ENCODE measurements around the gene CDK19. TPM values are rescaled to one million over a fixed set of nuclear protein-coding genes. Genes with fewer than 3 reads are reported as not detected.

The CDK19 gene
- total RNA-seq, 3 donors from 2014 or later (not counting 1 experiment from before 2014, with no cell fraction given) = 21.2 to 30.8 (median 25.9) TPM

DNA sequence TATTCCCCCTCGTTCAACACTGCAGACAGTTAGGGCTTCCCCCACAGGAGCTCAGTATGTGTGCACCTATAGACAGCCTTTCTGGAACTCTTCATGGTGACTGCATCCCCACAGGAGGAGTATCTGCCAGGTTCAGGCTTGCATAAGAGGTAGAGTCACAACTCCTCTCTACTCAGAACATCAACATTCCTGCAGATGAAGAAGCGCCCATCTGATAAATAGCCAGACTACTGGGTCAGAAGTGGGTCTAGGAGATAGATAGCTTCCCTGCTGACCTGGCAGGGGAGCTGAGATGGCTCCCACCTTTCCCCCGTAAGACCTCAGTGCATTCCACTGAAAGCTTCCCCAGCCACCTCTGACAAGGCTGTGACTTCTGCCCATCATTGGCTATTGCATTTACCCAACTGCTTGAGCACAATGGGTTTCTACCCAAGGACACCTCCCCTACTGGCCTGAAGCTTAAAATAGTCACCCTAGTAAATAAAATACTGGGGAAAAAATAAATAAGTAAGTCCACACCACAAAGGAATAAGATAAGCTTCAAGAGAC lies 125.1 kb downstream of the CDK19 start:
- no peaks in the 10 kb centered on the region for H3K36me3 ChIP-seq (ENCODE audit: control insufficient read depth, insufficient read depth, low read length)
- no peaks in the 10 kb centered on the region for H3K9me3 ChIP-seq (ENCODE audit: control insufficient read depth, insufficient read depth, low read length)
- H3K27me3 ChIP-seq (ENCODE audit: control insufficient read depth, insufficient read depth, low read length) = no peaks in the 10 kb centered on the region
- Mint-ChIP-seq H3K4me1 (peaks cover 29 to 42% of the 10 kb centered on the region in 2 donors), H3K27me3 (ENCODE audit: low read depth in 2 of 2) (no peaks in the 10 kb centered on the region), H3K36me3 (no peaks in the 10 kb centered on the region), H3K9me3 (no peaks in the 10 kb centered on the region), H3K4me3 (no peak overlapping the region), H3K27ac (peak overlapping the region; percentile 31 to 83)
- ATAC-seq (no peak), DNase-seq (no peak)
- 93% methylated on average over 2 of the region's 3 CpGs for WGBS (ENCODE audit: insufficient coverage)
- TF ChIP-seq, protein P1, sequence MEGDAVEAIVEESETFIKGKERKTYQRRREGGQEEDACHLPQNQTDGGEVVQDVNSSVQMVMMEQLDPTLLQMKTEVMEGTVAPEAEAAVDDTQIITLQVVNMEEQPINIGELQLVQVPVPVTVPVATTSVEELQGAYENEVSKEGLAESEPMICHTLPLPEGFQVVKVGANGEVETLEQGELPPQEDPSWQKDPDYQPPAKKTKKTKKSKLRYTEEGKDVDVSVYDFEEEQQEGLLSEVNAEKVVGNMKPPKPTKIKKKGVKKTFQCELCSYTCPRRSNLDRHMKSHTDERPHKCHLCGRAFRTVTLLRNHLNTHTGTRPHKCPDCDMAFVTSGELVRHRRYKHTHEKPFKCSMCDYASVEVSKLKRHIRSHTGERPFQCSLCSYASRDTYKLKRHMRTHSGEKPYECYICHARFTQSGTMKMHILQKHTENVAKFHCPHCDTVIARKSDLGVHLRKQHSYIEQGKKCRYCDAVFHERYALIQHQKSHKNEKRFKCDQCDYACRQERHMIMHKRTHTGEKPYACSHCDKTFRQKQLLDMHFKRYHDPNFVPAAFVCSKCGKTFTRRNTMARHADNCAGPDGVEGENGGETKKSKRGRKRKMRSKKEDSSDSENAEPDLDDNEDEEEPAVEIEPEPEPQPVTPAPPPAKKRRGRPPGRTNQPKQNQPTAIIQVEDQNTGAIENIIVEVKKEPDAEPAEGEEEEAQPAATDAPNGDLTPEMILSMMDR (IDR thresholded peaks at IDR 0.05) = no peak
- H3K4me1 ChIP-seq (ENCODE audit: control insufficient read depth, insufficient read depth, low read length) = peaks cover 28% of the 10 kb centered on the region
- no peak overlapping the region for H3K27ac ChIP-seq (ENCODE audit: low read length)
- no peak overlapping the region for H3K4me3 ChIP-seq (ENCODE audit: low read length)
- intact Hi-C loops (cut with micrococcal nuclease) = no loop called here

DNA sequence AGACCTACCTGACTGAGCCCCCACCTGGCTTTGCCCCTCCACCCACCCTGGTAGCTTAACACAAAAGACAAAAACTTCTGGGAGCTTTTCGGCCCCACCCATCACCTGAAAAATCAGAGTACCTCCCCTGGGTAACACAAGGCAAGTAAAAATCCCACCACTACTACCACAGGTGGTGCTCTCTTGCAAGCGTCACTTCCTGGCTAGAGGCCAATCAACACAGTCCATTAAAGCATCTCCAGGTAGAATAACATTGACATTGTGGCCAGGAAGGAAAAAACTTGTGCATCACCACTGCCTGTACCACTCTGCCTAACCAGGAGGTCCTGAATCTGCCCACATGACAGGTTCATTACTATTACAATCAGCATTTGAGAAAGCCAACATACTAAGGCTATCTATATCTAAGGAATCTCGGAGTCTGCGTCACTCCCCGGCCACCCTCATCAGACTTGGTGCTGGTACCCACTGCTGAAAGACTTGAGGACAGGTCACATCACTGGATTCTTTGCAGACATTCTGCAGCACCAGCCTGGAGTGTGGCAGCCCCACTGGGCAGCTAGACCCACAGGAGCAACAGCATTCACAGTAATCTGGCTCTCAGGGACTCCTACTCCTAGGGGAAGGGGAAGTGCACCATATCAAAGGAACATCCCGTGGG lies 125.9 kb downstream of the CDK19 start:
- no peak overlapping the region for H3K27ac ChIP-seq (ENCODE audit: low read length)
- no peaks in the 10 kb centered on the region for H3K36me3 Mint-ChIP-seq
- TF ChIP-seq, protein P1 (IDR thresholded peaks at IDR 0.05) = no peak
- 81% methylated on average over 6 of the region's 6 CpGs for WGBS (ENCODE audit: insufficient coverage)
- ATAC-seq (peak; percentile 41 to 63 (median 61)), DNase-seq (peak in 1 of 2 donors; percentile 48)
- H3K27me3 ChIP-seq (ENCODE audit: control insufficient read depth, insufficient read depth, low read length) = no peaks in the 10 kb centered on the region
- peak overlapping the region; percentile 83 to 88 for H3K27ac Mint-ChIP-seq
- H3K9me3 ChIP-seq (ENCODE audit: control insufficient read depth, insufficient read depth, low read length) = no peaks in the 10 kb centered on the region
- H3K36me3 ChIP-seq (ENCODE audit: control insufficient read depth, insufficient read depth, low read length) = no peaks in the 10 kb centered on the region
- no peak overlapping the region for H3K4me3 Mint-ChIP-seq
- no peaks in the 10 kb centered on the region for H3K27me3 Mint-ChIP-seq (ENCODE audit: low read depth in 2 of 2)
- H3K4me3 ChIP-seq (ENCODE audit: low read length) = no peak overlapping the region
- no peaks in the 10 kb centered on the region for H3K9me3 Mint-ChIP-seq
- intact Hi-C loops (cut with micrococcal nuclease) = no loop called here
- peaks cover 28% of the 10 kb centered on the region for H3K4me1 ChIP-seq (ENCODE audit: control insufficient read depth, insufficient read depth, low read length)
- H3K4me1 Mint-ChIP-seq = peaks cover 29 to 41% of the 10 kb centered on the region in 2 donors

DNA sequence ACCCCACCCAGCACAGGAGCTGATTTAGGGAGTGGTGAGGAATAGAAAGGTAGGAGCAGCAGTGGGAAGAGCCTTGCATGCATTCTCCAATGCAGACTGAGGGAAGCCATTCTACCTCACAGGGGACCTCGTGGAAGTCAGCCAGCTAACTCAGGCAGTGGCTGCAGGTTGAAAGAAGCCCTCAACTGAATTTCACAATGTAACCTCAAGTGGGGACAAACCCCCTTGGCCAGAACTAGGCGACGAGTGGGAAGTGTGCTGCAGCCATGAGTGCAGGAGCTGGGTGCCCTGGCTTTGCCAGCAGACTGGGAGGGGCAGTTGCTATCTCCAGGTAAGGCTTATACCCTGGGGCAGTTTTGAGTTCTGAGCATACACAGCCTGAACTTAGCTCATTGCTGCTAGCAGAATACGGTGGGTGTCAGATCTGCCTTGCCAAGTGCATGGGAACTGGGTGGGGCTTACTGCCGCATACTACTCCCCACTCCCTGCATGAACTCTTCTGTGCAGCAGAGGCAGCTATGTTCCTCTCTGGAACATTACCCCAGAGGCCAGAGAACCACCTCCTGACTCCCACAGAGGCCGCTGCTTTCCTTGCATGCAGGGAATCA lies 126.5 kb downstream of the CDK19 start:
- H3K4me3 Mint-ChIP-seq = peak overlapping the region; percentile 72
- DNase-seq = peak in 1 of 2 donors; percentile 10
- TF ChIP-seq, protein P1 (IDR thresholded peaks at IDR 0.05) = no peak
- Histone ChIP-seq H3K27me3 (ENCODE audit: control insufficient read depth, insufficient read depth, low read length) (no peaks in the 10 kb centered on the region), H3K4me1 (ENCODE audit: control insufficient read depth, insufficient read depth, low read length) (peaks cover 28% of the 10 kb centered on the region), H3K36me3 (ENCODE audit: control insufficient read depth, insufficient read depth, low read length) (no peaks in the 10 kb centered on the region), H3K9me3 (ENCODE audit: control insufficient read depth, insufficient read depth, low read length) (no peaks in the 10 kb centered on the region), H3K4me3 (ENCODE audit: low read length) (no peak overlapping the region), H3K27ac (ENCODE audit: low read length) (no peak overlapping the region)
- intact Hi-C loops (cut with micrococcal nuclease) = no loop called here
- H3K4me1 Mint-ChIP-seq = peaks cover 29 to 40% of the 10 kb centered on the region in 2 donors
- ATAC-seq = peak; percentile 52 to 66 (median 54)
- no peaks in the 10 kb centered on the region for H3K36me3 Mint-ChIP-seq
- no peaks in the 10 kb centered on the region for H3K27me3 Mint-ChIP-seq (ENCODE audit: low read depth in 2 of 2)
- H3K9me3 Mint-ChIP-seq = no peaks in the 10 kb centered on the region
- 28% methylated on average over 6 of the region's 6 CpGs for WGBS (ENCODE audit: insufficient coverage)
- H3K27ac Mint-ChIP-seq = peak overlapping the region; percentile 83 to 88

All from natural killer cell (primary cell).